GM12801 (cell line): ENCODE measurements around the gene MKRN3.

ENCODE experiments used
- CTCF ChIP-seq: IDR thresholded peaks from one replicate; pipeline ENCODE4 v1.5.1; 2011; ENCODE audit warnings: control low read depth; ENCODE audit not compliant: insufficient read length; ENCODE audit errors: extremely low read depth

MKRN3 gene

GRCh38 chr15:23539892-23540291 is 25.6 kb upstream of the MKRN3 start:
- no peak for TF ChIP-seq CTCF

- TF ChIP-seq CTCF = no peak
These were observed 19.3 kb upstream of the MKRN3 start for GRCh38 chr15:23546158-23546557.

GRCh38 chr15:23548071-23548470 is 17.4 kb upstream of the MKRN3 start:
- no peak for TF ChIP-seq CTCF

GRCh38 chr15:23561914-23562313 is 3.6 kb upstream of the MKRN3 start:
- TF ChIP-seq CTCF = no peak

- TF ChIP-seq CTCF = no peak
These were observed 566 bp upstream of the MKRN3 start for GRCh38 chr15:23564821-23565394.

- TF ChIP-seq CTCF = no peak
These were observed 639 bp downstream of the MKRN3 start for GRCh38 chr15:23566071-23566554.

- TF ChIP-seq CTCF = no peak
These were observed 1.2 kb downstream of the MKRN3 start for GRCh38 chr15:23566651-23567050.

DNA sequence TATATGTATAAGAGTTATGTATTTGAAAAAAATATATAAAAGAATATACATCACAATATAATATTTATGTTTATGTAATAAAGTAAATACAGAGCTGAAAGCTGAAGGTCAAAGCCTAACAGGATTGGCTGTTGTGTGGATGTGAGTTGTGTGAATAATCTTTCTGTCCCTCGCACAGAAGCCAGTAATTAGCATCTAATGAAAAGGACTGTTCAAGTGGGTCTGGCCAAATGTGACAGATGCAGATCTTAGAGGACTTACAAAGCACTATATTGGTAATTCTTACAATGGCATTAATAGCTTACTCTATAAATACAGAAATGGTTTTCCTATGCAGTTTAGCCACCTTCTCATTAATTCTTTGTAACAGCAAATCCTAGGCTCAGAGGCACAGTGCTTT is 2.4 kb downstream of the MKRN3 start:
- no peak for TF ChIP-seq CTCF
